ENCODE results near the gene DUSP18.
A peak's percentile ranks its signal among the peaks of the same experiment; 100 is the strongest.
"Not testable (repeated sequence)": the region's sequence is repeated elsewhere in the genome, so short reads cannot be mapped to it uniquely, and the experiment has no call there.

The DUSP18 gene

DNA sequence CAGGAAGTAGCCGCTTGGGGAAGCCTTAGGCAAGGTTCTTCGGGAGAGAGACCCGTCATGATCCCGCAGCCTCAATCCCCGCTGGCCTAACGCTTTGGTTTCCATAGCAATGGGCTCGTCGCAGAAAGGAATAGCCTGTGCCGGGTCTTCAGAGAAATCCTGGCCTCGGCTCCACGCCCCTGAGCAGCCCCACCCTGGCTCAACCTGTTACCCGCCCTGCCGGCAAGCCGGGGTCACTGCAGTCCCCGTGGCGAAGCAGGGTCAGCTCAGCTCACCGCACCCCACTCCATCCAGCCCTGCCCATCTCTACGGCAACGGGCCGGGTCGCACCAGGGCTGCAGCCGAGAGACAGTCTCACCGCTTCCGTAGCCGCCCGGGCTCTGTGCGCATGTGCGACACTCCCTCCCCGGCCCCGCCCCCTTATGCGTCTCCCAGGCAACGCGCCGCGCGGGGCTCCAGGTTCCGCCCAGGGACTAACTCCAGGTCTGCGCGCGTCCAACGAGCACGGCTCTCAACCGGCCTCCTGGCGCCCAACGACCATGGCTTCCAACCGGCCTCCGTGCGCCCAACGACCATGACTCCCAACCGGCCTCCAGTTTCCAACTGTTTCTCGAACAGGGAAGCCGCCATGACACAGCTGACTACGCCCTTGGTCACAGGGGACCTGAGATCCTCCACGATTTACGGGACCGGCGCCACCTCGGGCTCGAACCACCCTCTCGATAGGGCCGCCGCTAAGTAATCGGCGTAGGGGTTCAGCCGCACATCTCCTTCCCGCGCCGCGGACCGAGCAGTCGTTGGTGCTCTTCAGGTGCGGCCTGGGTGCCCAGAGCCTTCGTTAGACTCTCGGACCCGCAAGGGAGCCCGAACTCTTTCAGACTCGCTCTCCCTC, at the start of gene DUSP18:
TSS of gene DUSP18 (minus strand) at position 382 of the 892 bp plus-strand sequence. CDS start 3,872 bp downstream, outside the sequence.
- DNase-seq (ENCODE audit: low spot score), result peak; percentile 96

DNA sequence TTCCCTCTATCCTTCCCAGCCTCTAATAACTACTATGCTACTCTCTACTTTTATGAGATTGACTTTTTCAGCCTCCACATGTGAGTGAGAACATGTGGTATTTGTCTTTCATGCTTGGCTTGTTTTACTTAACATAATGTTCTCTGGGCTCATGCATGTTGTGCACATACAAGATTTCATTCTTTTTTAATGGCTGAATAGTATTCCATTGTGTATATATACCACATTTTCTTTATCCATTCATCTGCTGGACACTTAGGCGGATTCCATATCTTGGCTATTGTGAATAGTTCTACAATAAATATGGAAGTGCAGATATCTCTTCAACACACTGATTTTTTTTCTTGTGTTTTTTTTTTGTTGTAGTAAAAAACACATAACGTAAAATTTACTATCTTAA, 46.4 kb upstream of the DUSP18 start:
- no peak for DNase-seq (ENCODE audit: low spot score)

DNA sequence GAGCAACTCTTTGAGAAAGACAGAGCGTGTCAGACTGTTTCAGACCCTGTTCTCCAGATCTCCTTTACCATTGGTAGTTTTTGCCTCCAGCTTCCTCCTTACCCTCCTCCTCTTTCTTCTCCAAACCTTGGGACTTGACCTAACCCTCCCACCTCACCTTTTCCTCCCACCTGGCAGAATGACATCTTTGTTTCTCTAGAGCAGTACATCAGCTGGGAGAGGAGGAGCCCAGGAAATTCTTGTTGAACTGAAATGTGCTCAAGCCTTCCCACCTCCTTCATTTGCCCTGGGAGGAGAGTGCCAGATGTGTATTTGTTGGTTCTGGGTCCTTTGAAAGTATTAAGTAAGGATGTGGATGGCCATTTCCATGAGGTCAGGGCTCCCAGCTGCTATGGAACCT, 44.4 kb upstream of the DUSP18 start:
- no peak for DNase-seq (ENCODE audit: low spot score)

DNA sequence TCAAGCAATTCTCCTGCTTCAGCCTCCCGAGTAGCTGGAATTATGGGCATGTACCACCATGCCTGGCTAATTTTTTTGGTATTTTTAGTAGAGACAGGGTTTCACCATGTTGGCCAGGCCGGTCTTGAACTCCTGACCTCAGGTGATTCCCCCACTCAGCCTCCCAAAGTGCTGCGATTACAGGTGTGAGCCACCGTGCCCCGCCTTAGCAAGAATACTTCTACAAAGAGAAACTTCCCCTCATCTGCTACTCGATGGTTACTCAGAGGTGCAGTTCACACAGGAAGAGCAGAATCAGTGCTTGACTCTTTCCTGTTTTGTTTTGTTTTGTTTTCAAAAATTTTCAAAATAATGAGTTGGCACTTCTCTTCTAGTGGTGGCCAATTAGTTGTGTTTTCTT, 42.3 kb upstream of the DUSP18 start:
- not testable (repeated sequence) for DNase-seq (ENCODE audit: low spot score)

DNA sequence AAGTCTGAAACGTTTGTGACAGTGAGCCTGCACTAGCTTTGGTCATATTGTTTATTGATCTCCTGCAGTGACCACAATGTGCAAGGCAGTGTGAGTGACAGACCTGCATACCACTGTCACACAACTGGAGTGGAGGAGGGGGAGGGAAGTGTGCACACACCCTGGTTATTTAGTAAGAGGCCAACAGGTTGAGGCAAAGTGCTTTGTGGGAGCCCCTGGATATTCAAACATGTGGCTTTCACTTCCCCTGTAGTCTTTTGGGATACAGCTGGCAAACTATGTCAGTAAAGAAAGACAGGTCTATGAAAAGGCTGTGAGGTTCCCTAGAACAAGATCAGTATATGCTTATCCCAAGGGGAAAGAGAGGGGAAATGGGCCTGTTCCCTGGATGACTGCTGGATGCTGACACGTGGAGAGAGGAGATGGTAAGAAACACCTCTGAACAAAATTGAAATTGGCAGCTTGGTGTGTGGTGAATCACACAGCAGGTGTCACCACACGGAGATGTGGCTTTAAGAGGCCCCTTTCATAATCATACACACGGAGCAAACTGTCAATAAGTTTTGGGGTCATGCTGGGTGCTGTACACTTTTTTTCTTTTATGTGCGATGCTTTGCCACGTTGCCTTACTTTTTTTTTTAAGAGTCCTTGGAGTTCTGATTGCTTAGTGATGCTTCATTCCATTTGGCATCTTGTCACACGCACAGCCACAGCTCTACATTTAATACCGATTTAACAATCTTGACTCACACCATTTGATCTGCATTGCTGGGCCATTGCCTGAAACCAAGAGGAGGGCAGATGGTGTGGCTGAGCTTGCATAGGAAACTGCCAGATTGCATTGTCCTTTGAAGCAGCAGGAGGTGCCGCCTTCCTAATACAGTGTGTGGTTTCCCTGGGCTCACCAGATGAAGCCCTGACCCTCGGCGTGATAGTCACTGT, 38.3 kb upstream of the DUSP18 start:
- no peak for DNase-seq (ENCODE audit: low spot score)

DNA sequence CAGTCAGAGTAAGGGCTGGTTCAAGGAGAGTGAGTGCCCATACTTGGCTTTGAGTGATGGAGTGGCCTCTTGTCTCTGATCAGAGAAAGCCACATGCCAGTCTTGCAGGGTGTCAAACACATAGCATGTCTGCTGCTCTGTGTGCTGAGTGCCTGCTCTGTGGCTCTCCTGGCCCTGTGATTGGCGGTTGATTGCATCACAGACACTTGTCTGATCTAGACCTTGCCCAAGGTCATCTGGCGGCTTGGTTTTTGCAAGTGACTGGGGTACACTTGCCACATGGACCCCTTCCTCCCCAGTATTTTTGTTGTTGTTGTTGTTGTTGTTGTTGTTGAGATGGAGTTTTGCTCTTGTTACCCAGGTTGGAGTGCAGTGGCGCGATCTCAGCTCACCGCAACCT, 37.3 kb upstream of the DUSP18 start:
- DNase-seq (ENCODE audit: low spot score), result no peak

DNA sequence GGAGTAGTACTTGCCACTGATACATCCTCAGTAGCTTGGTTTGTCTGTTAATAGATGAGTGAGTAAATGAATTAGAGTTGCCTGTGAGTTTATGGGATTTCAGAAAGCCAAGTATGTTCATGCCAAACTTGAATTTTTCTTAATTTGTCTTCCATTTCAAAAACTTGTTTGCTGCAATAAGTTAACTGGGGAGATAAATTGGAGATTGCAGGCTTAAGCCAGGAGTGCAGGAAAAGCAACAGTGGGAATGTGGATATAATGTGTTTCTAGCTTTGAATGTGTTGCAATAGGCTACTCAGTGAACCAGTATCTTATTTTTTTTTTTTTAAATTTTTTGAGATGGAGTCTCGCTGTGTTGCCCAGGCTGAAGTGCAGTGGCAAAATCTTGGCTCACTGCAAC, 35.2 kb upstream of the DUSP18 start:
- no peak for DNase-seq (ENCODE audit: low spot score)

DNA sequence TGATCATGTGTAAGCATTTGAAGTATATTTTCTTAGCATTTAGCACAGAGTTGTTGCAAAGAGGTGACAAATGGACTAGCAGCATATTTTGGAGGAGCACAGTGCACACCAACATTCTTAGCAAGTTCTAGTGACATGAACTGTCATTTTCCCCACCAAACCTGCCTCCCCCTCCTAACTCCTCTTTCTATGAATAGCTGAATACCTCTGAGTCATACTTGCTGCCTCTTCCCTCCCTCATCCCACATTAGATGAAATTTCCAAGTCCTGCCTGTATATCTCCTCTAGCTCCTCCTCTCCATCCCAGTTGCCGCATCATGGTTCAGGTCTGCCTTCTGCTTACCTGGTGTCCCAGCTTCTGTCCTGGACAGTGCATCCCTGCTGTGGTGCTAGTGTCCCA, 34.2 kb upstream of the DUSP18 start:
- DNase-seq (ENCODE audit: low spot score), result no peak

DNA sequence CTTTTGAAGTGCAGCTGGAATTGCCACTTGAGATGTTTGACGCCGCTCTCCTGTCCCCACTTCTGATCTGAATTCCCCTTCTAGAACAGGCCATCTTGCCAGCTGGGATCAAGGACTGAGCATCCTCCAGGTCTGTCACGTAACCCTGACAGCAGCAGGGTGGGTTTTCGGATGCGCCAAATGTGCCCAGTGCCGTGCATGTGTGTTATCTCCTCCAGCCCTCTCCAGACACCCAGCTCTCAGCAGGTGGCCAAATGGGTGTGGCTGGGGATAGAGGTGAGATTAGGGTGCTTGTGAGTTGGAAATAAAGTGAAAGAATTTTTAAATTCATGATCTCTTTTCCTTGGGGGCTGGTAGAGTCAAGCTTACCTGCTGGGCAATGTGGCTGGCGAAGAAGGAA, 30.3 kb upstream of the DUSP18 start:
- DNase-seq (ENCODE audit: low spot score), result no peak

DNA sequence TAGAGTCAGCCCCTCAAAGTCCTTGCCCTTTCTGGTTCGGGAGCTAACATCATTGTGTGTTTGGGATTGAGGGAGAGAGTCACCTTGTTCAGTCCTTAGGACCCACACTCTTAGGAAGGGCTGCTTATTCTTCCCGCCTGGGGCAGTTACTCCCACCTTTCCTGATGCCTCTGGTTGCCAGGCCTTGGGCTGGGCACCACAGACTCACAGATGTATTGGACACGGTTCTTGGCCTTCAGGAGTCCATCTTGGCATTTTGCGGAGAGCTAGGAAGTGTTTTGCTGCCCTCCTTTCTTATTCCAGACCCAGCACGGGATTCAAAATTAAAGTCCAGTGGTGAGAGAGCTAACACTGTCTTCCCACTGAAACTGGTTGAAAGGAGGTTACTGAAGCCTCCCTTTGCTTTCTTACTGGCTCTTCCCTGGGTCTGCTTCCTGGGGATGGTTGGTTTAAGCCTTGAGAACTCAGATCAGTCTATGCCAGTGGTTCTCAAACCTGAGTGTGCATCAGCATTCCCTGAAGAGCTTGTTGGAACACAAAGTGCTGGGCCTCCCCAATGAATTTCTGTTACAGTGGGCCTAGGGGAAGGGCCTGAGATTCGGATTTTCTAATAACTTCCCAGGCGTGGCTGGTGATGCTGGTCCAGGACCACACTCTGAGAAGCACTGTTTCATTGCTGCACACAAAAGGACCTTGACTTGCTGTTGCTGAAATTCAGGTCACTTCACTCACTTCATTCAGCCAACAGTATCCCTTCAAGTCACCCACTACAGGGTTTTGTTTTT, 28.4 kb upstream of the DUSP18 start:
- DNase-seq (ENCODE audit: low spot score), result no peak

DNA sequence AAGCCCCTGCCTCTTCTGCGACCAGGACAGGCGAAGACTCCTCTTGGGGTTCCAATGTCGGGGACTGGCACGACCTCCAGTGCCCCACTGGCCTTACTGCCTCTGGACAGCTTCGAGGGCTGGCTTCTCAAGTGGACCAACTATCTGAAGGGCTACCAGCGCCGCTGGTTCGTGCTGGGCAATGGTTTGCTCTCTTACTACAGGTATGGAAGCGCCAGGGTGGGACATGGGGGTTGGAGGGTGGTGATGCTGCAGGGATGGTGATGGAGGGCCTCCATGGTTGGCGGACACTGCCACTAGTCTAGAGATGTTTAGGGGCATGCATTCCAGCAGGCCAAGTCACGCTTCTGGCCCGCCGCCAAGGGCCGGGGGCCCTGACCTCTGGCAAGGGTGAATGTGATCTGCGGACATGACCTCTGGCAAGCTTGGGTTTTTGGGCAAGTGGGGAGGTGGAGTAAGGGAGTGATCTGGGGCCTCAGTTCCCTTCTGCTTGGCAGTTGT, 27.7 kb upstream of the DUSP18 start:
- DNase-seq (ENCODE audit: low spot score), result no peak

DNA sequence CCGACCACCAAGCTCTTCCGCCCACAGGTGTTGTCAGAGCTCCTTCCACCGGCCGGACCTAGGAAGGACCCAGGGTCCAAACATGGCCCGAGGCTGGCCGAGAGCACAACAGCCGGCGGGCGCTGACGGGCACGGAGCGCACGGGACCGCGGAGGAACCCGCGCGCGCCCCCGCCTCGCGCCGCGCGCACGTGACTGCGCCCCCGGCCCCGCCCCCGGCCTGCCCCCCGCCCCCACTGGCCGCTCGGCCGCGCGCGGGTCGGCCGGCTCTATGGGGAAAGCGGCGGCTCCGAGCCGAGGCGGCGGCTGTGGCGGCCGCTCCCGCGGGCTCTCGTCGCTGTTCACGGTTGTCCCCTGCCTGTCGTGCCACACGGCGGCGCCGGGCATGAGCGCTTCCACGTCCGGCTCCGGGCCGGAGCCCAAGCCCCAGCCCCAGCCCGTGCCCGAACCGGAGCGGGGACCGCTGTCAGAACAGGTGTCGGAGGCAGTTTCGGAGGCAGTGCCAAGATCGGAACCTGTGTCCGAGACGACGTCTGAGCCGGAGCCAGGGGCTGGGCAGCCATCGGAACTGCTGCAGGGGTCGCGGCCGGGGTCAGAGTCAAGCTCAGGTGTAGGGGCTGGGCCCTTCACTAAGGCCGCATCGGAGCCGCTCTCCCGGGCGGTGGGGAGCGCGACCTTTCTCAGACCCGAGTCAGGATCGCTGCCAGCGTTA, 27.1 kb upstream of the DUSP18 start, which contains the start of gene OSBP2:
TSS of gene OSBP2 (plus strand) at position 235 of the 711 bp plus-strand sequence. CDS start at position 271, 36 bp downstream.
- peak; percentile 68 for DNase-seq (ENCODE audit: low spot score)

DNA sequence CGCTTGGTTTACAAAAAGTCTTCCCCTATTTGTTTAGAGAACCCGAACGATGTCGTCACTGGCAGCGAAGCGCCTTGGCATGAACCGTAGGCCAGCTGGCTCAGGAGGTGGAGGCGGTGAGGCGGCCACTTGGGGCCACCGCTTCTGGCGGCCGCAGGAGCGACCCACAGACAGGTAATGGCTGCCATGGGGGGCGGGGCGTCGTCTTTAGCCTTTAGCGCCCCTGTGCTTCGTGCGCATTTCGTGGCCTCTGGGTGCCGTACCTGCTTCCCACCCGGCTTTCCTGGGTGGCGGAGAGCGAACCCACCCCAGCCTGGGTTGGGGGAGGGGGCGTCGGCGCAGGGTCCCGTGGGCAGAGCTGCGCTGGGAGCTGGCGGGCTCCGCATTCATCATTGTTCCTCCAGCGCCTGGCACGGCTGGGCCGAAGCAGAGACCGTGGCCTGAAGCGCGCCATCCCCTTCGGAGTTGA, 26.5 kb upstream of the DUSP18 start:
- DNase-seq (ENCODE audit: low spot score), result peak; percentile 68

DNA sequence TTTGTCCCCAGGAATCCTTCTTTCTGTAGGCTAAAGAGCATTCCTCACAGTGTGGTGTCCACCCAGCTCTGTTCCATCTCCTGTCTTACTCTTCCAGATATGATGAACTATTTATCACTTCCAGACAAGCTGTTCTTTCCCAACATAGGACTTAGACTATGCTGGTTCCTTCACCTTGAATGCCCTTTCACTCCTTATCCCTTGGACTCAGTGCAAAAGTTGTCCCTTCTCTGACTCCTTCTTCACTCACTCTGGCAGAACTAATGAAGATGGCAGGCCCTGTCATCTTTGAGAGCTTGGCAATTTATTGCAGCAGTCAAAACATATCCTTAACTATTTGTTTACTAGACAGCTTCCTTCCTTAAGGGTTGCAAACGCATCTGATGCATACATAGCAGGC, 23.5 kb upstream of the DUSP18 start:
- DNase-seq (ENCODE audit: low spot score), result no peak

DNA sequence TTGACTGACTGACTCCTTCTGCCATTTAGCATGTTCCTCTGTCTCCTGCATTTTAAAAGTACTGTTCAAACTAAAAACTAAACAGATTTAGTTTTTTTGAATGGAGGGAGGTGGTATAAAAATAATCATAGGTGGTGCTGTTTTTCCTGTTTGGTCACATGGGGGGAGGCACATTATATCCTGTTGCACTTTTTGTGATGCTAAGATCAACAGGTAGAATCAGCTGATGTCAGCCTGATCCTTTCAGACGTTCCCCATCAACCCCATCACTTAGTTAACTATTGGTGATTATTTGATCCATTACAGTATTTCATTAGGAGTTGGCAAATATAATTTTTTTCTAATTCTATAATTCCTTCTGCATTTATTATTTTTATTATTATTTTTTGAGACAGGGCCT, 21.9 kb upstream of the DUSP18 start:
- DNase-seq (ENCODE audit: low spot score), result no peak

DNA sequence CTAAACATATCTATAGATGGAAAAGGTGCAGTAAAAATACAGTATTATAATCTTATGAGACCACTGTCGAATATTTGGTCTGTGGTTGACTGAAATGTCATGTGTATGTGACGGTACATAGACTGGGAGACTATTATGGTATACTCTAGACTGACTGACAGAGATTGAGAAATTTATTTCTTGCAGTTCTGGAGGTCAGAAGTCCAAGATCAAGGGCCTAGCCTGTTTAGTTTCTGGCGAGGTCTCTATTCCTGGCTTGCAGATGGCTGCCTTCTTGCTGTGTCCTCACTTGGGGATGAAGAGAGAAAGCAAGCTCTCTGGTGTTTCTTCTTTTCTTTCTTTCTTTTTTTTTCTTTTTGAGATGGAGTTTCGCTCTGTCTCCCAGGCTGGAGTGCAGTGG, 19.7 kb upstream of the DUSP18 start:
- DNase-seq (ENCODE audit: low spot score), result no peak

DNA sequence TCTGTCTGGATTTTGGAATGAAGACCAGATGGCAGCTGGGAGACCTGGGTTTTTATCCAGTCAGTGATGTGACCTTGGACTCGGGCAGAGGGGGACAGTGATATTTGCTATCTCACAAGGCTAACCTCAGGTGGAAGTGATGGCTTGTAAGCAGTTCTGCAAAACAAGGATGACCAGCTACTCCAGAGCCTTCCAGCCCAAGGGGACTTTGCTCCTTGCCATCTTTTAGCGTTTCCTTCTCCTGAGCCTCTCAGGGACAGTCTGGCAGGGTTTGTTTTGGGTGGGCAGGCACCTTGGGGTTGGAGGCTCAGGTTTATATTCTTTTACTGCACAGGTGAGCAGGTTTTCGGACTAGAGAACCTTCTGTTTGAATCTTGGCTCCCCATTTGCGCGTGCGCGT, 17.5 kb upstream of the DUSP18 start:
- DNase-seq (ENCODE audit: low spot score), result no peak

DNA sequence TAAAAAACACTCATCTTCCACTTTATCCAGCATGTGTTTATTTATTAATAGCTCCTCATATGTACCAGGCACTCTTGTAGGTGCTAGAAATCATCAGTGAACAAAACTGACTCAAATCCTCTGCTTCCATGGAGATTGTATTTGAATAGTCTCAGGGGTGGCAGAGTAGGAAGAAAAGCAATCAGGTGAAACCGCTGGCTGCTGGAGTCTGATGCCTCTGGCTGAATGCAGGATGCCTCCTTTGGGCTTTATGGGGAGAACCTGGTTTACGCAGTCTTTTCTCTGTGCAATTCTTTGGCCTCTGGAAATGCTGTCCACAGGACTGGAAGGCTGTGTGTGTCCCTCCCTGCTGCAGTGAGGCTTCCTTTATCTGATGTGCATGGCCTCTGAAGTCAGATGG, 14.2 kb upstream of the DUSP18 start:
- no peak for DNase-seq (ENCODE audit: low spot score)

DNA sequence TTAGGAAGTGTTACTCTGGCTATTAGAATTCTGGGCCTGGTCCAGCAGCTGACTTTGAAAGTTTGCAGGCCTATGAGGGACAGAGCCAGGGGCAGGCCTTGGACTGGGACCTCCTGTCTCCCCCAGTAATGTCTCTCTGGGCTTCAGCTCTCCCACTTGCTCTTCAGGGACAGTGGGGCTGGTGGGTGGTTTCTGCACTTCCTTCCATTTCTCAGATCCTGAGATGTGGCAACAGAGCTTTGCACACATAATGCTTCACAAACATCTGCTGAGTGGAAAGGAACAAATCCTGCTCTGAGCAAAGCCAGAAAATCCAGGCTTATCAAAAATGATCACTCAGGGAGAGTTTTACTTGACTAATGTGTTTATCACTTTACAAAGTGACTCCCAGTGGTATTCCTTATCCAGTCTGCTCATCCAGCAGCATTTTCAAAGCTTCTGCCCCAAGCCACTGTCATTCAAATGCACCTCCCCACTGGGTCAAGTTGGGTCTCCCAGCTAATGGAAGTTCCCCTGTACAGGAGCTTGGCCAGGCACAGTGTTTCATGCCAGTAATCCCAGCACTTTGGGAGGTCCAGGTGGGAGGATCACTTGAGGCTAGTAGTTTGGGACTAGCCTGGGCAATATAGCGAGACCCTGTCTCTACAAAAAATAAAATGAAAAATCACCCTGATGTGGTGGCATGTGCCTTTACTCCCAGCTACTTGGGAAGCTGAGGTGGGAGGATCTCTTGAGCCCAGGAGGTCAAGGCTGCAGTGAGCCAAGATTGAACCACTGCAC, 13.5 kb upstream of the DUSP18 start:
- no peak for DNase-seq (ENCODE audit: low spot score)
